AG04450 (cell line): ENCODE results near the gene TNC. TPM values are rescaled to one million over a fixed set of nuclear protein-coding genes. Genes with fewer than 3 reads are reported as not detected.

Experiments
- CTCF ChIA-PET: fragments of 300-600, 350-600 bp; formaldehyde crosslinking; extraction: SDS; loops from one replicate; lab custom pipeline; 2022; ENCODE audit warnings: antibody characterized with exemption, inconsistent platforms; lab: Charles Lee
- POLR2A ChIA-PET: fragments of 350-600 bp; formaldehyde crosslinking; extraction: SDS; loops from one replicate; lab custom pipeline; 2021; ENCODE audit warnings: antibody characterized with exemption, inconsistent platforms; lab: Yijun Ruan, JAX
- DNase-seq: peaks from one replicate; pipeline ENCODE4 v3.0.0-alpha.2; 2011; ENCODE audit warnings: low read depth, low spot score
- H3K27ac ChIP-seq: one replicate; pipeline ENCODE4 v1.5.1; 2012; ENCODE audit warnings: low read depth, low read length, control low read depth
- H3K27me3 ChIP-seq: one replicate; pipeline ENCODE4 v1.6.0; 2012; ENCODE audit warnings: low read length; ENCODE audit not compliant: control insufficient read depth, insufficient read depth
- H3K4me3 ChIP-seq: 2 replicates; pipeline ENCODE4 v1.5.1; 2011; ENCODE audit warnings: mild to moderate bottlenecking, low read depth, low read length, control low read depth
- H3K9me3 ChIP-seq: 2 replicates; pipeline ENCODE4 v1.5.1; 2012; ENCODE audit warnings: low read length; ENCODE audit not compliant: control insufficient read depth, insufficient read depth
- polyA plus RNA-seq: library from polyadenylated mRNA; depleted of rRNA; stranded (reverse); fragments of >200 nt; gene quantifications from 2 replicates; pipeline ENCODE4 v1.2.3, GENCODE V29; 2011
- TF ChIP-seq, protein P1 (sequence below): IDR thresholded peaks from 2 replicates; pipeline ENCODE4 v1.5.1; 2011; ENCODE audit warnings: low read depth, low read length, control low read depth, inconsistent platforms

TNC gene
- polyA plus RNA-seq, 1 experiment = 265 TPM

GRCh38 chr9:115121181-115121580 lies 3.2 kb upstream of the TNC start:
- TF ChIP-seq, protein P1, sequence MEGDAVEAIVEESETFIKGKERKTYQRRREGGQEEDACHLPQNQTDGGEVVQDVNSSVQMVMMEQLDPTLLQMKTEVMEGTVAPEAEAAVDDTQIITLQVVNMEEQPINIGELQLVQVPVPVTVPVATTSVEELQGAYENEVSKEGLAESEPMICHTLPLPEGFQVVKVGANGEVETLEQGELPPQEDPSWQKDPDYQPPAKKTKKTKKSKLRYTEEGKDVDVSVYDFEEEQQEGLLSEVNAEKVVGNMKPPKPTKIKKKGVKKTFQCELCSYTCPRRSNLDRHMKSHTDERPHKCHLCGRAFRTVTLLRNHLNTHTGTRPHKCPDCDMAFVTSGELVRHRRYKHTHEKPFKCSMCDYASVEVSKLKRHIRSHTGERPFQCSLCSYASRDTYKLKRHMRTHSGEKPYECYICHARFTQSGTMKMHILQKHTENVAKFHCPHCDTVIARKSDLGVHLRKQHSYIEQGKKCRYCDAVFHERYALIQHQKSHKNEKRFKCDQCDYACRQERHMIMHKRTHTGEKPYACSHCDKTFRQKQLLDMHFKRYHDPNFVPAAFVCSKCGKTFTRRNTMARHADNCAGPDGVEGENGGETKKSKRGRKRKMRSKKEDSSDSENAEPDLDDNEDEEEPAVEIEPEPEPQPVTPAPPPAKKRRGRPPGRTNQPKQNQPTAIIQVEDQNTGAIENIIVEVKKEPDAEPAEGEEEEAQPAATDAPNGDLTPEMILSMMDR = no peak
- Histone ChIP-seq H3K27ac (no peak overlapping the region), H3K4me3 (no peak overlapping the region), H3K27me3 (no peaks in the 10 kb centered on the region), H3K9me3 (no peaks in the 10 kb centered on the region)
- no peak for DNase-seq
- CTCF ChIA-PET = no interaction called here
- POLR2A ChIA-PET = no interaction called here

GRCh38 chr9:115118879-115119218 lies 892 bp upstream of the TNC start:
- peak; percentile 76 for DNase-seq
- TF ChIP-seq, protein P1 = no peak
- Histone ChIP-seq H3K27me3 (no peaks in the 10 kb centered on the region), H3K4me3 (peak overlapping the region; percentile 77), H3K9me3 (no peaks in the 10 kb centered on the region), H3K27ac (peak overlapping the region; percentile 92)
- ChIA-PET CTCF (interaction anchor here (0.6 kb wide), 1 partner anchor 38 kb away, joined by 3 read pairs; no protein-coding TSS in a partner anchor), POLR2A (interaction anchor here (0.6 to 2.5 kb wide), 8 partner anchors 8 to 443 kb away, joined by 3 to 40 read pairs (median 6); no protein-coding TSS in a partner anchor)

GRCh38 chr9:115116421-115117284 lies 1.3 kb downstream of the TNC start:
- ChIA-PET POLR2A (interaction anchor here (0.5 to 2.5 kb wide), 10 partner anchors 9 to 251 kb away, joined by 3 to 20 read pairs (median 4); no protein-coding TSS in a partner anchor), CTCF (no interaction called here)

GRCh38 chr9:115115924-115116323 lies 2.0 kb downstream of the TNC start:
- DNase-seq = no peak
- Histone ChIP-seq H3K9me3 (no peaks in the 10 kb centered on the region), H3K27ac (peak overlapping the region; percentile 50), H3K27me3 (no peaks in the 10 kb centered on the region), H3K4me3 (peak overlapping the region; percentile 77)
- ChIA-PET POLR2A (interaction anchor here (0.5 to 1.7 kb wide), 7 partner anchors 17 to 252 kb away, joined by 3 to 6 read pairs (median 4); no protein-coding TSS in a partner anchor), CTCF (no interaction called here)
- TF ChIP-seq, protein P1 = no peak

More at GRCh38 chr9:115116421-115117284, 1.3 kb downstream of the TNC start:
- no peaks in the 10 kb centered on the region for H3K9me3 ChIP-seq
- H3K27ac ChIP-seq = peak overlapping the region; percentile 55
- H3K27me3 ChIP-seq = no peaks in the 10 kb centered on the region
- H3K4me3 ChIP-seq = peak overlapping the region; percentile 77
- TF ChIP-seq, protein P1 = 0 out of 2 replicates have a peak, but pooled peaks have one; percentile 2
- DNase-seq = no peak
